Activated CD4-positive, alpha-beta T cell treated with anti-CD3 and anti-CD28 coated beads, Interleukin-2, amount 50 U/mL, for 48 hours (primary cell): Measurements from ENCODE around the gene SEPTIN8.
A peak's percentile ranks its signal among the peaks of the same experiment; 100 is the strongest.

Source experiments
- DNase-seq, 2 experiments: peaks; one replicate each; pipeline ENCODE4 v3.0.0-alpha.2; 2020

Gene SEPTIN8

DNA sequence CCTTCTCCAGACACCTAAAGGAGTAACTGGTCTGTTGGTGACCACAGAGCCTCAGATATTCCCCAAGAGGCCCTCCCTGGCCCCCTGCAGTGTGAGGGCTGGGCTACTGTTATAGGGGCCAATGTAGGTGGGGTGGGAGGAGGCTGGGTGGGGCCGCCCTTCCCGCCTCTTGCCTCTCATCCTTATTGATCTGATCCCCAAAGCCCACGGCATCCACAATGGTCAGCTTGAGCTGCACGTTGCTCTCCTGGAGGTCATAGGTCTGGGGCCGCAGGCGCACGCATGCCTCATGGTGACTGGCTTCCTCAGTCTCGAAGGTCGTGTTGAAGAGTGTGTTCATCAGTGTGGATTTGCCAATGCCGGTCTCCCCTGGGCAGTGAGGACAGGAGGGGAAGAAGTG is 13.0 kb downstream of the SEPTIN8 start:
- no peak for DNase-seq

DNA sequence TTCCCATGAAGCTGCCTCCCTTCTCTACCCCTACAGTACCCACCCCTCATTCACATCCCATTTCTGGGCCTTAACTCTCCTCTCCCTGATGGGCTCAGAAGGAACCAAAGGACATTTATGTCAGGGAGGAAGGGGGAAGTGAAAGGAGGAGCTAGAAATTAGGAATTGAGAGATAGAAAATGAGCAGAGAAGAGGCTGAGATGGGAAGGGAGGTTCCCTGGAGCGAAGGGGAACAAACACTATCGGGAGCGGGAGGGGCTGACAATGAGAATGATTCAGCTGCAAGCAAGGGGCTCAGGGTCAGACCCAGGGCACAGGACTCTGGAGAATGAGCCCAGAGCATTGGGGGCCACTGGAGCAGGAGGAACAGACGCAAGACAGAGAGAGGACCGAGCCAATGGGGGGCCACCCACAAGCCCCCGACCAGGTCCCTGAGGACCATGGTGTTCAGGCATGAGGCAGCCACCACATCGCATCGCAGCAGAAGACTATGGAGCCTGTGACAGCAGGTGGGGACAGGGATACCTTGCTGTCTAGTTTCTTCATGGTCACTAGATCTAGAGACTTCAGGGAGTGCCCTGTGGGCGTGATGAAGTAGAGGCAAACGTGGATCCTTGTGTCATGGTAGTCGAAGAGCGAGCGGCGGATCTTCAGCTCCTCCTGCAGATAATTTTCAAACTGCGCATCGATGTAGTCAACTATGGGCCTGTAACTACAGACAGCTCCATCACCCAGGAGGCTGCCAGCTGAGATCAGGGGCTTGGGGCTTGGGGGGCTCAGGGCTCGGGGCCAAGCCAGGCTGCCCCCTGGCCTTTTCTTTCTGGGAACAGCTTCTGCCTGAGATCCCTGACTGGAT is 13.6 kb downstream of the SEPTIN8 start:
- DNase-seq = no peak

DNA sequence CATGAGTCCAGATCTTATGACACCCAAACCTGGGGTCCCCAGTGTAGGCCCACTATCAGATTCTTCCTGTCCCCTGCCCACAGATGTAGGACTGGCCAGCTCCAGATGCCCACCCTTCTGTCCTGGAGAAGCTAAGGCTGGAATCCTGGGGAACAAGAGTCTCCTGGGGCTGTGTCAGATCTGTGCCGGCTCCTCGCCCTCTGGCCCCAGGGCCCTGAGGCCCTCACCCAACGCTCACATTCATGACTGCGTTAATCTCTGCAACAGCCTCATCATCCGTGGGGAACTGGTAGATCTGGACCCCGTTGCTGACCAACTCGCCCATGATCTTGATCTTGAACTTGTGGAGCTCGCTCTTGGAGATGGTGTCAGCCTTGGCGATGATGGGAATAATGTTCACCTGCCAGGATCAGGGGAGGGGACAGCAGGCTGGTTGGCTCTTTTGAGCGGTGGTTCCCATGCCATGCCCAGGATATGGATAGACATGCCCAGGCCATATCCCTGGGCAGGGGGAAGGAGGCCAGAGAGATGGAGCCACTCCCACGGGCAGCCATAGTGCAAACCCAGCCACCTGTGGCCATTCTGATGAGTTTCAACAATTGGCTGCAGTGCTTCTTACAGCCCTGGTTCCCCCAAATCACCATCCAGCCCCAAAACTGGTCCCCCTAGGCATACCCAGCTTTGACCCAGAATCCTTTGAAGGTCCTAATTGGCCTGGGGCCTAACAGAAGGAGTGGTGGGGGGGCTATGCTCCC is 14.6 kb downstream of the SEPTIN8 start:
- DNase-seq = no peak

DNA sequence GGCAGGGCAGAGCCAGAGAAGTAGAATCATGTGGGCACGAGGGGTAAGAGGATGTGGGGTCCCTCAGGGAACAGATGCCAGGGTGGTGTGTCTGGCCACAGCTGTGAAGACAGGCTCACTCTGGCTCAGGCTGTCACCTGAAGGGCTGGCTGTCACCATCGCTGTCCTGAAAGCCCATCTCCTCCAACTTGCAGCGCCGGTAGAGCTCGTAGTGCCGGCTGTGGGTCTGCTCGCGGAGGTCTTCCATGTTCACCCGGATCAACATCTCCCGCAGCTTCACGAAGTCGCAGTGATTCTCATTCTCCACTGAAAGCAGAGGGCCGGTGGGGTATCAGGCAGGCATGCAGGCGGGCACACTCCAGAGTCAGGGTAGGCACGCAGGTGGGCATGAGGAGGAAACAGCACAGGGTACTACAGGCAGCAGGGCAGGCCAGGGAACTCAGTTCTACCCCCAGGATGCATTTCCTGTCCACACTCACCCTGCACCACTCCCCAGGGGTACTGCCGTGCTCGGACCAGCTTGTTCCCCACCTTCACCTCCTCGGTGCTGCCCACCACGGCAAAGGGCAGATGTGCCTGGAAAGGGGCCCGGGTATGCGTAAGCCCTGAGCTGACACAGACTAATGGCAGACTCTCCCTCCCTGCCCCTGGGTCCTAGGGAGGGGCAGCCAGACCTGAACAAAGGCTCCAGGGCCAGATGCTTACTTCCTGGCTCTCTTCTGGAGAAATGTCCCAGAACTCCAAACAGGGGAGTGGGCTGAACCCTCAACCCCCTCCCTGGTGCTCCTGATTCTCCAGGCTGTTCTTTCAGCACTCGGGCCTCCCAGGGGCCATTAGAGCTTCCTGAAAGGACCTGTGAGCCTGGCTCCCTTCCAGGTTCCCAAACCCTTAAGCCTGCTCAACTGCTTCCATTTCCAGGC is 15.5 kb downstream of the SEPTIN8 start:
- DNase-seq = no peak

DNA sequence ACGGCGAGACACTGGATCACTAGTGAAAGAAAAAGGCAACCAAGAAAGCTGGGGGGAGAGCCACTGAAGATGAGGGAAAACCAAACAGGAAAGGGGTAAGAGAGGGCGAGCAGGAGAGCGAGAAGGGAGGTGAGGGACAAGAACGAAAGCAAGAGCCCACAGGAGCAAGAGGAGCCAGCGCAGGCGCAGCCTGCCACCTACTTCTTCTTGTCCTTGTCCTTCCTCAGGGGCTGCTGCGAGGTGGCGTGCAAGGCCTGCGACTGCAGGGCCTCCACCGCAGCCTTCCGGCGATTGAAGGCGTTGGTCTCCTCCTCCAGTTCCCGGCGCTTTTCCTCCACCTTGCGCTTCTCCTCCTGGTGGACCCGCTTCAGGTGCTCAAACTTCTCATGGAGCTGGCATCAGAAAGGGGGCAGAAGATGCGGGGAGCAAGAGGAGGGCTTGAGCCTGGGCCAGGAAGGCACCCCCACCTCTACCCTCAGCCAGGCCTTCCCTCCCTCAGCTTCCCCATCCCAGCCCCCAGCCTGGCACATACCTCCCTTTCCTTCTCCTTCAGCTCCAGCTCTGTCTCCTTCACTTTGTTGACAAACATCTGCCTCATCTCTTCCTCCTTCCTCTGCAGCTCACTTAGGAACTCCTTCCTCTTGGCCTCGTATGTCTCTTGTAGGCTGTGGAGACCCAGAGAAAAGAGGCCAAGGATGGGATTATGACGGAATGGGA is 16.3 kb downstream of the SEPTIN8 start:
- no peak for DNase-seq

DNA sequence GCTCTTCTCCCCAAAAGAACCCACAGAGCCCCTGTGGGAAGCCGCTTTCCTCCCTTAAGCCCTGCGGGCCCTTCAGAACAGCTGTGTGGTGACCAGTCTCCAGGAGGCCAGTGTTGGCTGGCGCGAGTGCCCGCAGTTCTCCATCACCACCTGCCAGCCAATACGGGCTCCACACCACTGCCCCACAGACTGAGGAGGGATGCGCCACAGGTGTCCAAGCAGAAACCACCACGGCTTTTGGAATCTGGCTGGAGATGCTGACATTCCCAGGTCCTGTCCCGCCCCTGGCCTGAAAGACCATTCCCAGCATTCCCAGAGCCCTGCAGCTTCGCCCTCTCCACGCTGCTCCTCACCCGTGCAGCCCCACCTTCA is 17.0 kb downstream of the SEPTIN8 start:
- DNase-seq = peak in 1 of 2 experiments; percentile 1

DNA sequence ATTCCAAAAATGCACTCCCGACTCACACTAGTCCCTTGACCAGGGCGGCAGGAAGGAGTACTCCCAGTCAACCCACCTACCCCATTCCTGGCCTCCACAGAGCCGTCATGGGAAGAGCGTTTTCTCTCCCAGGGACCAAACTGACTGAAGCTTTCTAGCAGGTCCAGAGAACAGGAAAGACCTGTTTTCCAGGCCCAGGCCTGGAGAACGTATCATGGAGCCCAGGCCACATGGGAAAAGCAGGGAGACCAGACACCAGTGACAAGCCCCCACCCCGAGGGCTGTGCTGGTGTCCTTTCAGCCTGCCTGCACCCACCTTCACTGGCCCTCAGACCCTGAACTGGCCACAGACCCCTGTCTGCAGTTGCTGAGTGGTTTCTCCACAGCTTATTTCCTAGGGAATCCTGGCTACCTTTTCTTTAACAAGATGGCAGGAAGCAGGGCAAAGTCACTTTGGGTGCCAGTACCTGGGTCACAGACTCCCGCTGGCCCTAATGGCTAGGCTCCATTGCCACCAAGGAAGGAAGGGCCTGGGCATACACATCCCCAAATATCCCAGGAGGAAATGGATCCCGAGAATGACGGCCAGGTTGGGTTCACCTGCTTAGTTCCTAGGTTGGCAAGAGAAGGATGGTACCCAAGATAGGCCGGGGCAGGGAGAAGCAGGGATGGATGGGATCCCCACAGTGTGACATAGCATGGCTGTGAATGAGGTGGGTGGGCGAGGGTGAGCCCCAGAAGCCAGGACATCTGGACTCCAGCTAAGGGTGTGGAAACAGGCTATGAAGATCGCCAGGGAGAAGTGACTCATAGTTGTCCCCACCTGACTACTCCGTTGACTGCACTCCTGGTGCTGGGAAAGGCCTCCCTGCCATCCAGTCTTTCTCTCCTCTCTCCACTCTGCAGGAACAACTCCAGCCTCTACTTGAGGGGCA is 17.7 kb downstream of the SEPTIN8 start:
- peak in 1 of 2 experiments; percentile 1 for DNase-seq

DNA sequence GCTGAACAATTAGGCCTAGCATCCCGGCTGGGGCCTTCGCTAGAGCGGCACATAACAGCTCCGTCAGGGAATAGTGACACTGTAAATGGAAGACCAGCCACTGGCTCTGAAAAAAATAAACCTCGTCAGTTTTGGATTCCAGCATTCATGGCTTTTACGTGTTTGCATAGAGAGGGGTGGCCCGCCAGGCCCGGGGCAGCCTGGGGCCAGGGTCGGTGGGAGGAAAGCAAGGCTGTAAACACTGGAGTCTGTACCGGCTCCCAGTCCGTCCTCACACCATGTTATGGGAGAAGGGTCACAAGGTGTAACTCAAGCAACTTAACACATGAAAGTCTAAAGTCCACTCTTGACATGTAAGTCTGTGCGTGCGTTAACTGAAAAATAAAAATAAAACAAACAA is 18.6 kb downstream of the SEPTIN8 start:
- no peak for DNase-seq

DNA sequence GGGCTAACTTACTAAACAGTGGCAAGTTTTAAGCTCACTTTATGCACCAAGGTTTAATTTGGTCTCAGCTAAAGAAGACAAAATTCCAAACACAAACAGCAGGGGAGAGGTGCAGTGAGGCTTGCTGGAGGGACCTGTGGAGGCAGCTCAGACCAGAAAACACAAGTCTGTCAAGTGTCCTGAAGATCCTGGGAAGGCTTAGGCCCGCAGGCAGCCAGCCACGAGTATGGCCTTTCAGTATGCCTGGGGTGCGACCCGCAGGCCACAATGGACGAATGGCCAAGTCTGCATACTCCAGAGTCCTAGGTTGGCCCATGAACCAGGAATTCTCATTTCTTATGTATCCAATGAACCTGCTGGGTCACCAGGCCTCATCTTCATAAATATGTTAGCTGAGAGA is 20.5 kb downstream of the SEPTIN8 start:
- DNase-seq = no peak

DNA sequence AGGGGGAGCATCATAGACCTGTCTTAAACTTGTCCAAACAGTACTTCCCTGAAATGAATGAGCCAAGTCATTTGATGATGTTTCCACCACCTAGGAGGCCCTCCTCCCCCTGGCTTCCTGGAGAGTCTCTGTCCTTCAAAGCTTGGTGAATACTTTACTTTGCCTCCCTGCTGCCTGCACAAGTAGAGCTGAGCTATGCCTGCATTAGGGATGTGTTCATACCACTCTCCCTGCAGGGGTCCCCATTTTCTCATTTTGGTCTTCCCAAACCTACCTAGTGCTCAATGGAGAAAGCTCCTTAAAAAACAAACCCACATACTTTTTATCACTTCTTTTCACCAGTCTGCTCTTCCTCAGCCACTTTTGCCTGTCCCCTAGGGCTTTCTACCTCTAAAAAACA is 22.1 kb downstream of the SEPTIN8 start:
- peak in 1 of 2 experiments; percentile 1 for DNase-seq

DNA sequence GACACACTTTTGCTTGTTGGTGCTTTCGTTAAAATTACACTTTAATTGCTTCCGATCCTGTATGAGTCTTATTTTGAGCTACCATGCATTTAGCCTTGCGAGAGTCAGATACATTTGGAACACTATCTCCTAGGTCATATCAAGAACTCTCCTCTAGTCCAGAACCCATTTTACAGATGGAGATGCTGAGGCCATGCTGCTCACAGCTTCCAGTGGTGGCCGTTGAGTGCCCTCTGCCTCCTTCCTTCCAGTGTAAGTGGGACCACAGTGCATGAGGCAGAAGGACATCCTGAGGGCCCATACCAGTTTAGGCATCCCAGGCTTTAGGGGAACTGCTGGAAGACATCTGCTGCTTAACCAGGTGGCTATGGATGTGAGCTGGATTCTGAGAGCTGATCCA is 22.9 kb downstream of the SEPTIN8 start:
- DNase-seq = peak in 1 of 2 experiments; percentile 2

DNA sequence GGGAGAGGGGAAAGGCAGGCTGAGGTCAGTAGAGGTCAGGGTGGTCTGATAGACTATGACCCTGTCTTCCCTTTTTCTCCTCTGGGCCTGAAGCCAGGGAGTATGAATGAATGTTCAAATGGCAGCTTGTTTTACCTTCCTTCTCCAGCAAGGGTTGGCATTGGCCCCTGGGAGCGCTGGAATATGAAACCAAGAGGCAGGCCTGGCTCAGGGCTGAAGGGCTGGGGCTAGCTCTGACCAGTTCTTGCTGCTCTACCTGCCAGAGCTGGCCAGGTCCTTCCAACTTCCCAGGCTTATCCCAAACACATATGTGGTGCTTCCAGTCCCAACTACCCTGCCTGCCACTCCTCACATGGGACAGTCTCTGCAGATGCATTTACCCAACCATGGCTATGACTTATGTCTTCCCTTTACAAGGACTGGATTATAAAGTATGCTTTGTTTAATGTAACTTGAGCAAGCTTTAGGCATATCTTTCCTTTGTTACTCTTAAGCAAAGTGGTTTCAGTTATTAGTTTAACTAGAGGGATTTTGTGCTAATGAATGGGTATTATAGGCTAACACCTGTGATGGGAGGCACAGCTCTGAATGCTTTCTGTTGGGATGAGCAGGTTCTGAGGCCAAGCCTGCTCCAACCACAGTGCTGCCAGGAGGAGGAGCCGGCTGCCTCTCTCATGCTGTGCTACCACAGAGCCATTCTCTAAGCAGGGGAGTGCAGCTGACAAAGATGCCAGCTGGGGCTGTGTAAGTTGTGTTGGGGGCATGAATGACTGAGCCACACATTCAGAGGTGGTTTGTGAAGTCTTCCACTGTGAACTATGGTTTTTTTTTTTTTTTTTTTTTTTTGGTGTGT is 23.7 kb downstream of the SEPTIN8 start:
- peak; percentile 15 to 34 for DNase-seq

DNA sequence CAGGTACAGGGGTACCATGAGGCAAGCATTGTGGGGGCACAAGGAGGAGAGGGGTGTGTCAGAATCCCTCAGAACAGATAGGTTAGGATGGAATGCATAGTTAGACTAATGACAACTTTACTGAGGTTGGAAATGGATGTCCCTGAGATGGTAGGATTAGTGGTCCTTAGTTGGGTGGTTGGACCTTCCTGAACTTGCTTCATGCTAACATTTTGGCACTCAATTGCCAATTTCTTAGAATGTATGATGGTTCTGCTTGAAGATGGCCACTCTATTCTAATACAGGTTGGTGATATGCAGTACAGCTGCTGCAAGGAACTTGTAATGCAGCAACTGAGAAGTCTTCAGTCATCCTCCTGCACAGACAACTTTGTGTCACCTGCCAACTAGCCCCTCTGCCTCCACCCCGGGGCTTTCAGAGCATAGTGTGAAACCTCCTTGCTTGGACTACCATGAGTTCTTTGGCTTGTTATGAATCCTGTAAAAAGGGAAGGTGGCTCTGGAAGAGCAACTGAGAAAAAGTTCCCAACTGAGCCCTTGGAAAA is 24.4 kb downstream of the SEPTIN8 start:
- no peak for DNase-seq

DNA sequence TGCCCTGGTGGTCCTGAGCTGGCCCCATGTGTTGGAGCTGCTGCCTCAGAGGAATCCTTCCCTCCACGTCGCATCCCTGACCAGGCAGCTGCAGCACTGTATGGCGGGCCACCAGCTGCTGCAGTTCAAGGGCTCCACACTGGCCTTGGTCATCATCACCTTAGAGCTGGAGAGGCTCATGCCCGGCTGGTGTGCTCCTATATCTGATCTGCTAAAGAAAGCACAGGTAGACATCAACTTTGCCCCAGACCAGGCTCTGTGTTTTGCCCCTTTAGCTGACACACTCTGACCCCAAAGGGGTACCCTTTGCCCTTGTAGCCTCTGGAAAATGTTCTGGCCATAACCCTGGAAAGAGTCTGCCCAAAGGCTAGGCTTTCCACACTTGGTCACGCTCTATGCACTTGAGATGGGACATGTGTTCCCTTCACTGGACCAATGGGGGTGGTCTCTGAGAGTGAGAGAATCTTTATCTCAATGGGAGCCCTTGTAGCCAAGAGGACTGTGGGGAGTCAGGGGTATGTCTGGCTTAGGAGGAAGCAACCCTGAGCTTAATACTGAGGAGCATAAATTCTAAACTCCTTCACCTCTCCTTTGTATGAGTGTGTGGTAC is 25.0 kb downstream of the SEPTIN8 start:
- DNase-seq = peak in 1 of 2 experiments; percentile 2

DNA sequence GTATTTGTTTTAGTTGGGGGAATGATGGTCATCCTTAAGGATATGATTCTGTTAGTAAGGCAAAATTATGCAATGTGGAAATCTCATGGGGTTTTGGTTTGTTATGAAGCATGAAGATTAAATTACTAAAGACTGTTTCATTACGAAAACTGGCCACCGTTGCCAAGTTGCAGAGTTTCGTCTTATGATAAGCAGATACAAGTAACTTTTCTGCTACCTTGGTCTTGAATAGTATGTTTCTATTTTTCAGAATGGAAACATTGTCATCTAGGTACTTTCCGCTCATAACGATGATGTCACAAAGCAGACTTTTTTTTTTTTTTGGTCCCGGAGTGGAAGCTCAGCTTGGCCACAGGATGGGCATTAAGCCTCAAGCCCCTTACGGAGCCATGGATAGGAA is 25.6 kb downstream of the SEPTIN8 start:
- peak; percentile 53 to 61 for DNase-seq

DNA sequence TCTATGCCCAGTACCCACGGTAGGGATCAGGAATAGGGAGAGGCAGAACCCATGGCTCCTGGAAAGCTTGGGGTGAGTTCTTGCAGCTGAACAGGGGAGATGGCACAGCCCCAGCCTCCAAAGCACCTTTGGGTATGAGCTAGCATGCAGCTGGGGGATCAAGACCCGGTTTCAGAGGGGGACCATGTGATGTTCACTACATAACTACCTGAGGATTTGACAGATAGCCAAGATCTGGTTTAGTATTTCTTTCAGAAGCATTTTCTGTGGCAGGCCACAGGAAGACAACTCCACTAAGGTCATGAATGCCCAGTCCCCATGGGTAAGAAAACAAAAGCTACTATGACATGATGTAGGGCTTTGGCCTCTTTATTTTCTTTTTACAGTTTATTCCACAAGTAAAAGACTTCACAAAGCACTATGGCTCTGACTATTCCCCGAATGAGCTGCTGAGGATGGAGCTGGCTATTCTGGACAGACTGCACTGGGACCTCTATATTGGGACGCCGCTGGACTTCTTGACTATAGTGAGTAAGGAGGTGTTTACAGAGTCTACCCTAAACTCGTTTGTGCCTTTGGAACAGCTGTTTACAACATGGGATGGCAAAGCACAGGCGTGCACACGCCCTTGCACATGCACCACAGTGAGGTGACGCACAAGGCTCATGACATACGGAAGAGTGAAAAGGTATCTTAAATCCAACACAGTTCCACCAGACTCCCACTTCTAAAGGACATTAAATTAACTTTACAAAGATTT is 26.4 kb downstream of the SEPTIN8 start:
- DNase-seq = no peak

DNA sequence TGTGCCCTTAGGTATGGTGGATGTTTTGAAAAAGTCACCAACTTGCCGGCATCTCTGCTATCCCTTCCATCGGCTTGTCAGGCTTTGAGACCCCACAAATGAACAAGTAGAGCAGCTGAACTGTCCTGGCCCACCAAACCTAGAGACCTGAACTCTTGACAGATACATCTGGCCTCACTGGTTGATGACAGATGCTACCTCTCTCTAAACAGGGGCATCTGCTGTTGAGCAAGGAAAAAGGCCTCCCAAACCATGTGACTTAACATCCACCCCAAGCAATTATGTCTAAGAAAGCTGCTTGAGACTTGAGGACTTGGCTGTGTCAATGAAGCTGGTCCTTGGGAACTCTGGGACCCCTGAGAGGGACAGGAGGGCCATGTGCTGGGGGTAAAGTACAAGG is 27.5 kb downstream of the SEPTIN8 start:
- DNase-seq = no peak

DNA sequence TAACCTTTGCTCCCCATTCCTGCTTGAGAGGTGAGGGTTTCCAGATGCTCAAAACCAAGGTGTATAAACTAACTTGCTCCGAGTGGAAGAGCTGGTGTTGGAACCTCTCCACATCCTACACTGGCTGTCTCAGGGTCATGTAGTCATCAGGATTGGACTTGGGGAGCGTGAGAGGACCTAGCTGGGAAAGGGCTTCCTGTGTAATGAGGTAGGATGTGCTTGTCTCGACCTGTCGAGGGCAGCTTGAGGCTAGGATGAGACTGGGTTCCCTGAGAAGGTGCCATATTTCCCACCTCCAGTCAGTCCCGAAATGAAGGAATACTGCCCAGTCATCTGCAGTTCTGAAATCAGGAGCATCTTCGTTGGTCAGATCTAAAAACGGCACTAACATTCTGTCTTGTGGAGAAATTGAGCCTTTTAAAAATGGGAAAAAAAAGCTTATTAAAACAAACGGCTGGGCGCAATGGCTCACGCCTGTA is 28.5 kb downstream of the SEPTIN8 start:
- no peak for DNase-seq
